ENCODE results near the gene MTIF3. TPM values are rescaled to one million over a fixed set of nuclear protein-coding genes. Genes with fewer than 3 reads are reported as not detected.

The MTIF3 gene
- total RNA-seq, 1 experiment from 2014 or later = 42.0 TPM

DNA sequence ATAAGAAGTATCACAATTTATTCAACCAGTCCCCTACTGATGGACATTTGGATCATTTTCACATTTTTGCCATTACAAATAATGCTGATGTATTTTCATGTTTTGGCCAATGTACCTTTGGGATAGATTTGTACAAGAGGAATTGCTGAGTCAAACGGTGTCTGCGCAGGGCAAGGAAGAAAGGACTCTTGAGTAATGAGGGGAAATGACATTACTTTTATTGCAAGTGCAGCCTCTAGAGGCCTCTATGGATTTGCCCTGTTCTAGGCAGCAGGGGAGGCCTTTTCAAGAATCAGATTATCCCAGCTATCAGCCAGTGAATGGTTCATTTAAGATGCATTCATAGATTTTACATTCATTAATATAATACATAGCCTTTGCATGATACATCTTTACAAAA, 58.9 kb downstream of the MTIF3 start (continued):
- TF ChIP-seq, protein P1, sequence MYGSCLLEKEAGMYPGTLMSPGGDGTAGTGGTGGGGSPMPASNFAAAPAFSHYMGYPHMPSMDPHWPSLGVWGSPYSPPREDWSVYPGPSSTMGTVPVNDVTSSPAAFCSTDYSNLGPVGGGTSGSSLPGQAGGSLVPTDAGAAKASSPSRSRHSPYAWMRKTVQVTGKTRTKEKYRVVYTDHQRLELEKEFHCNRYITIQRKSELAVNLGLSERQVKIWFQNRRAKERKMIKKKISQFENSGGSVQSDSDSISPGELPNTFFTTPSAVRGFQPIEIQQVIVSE (CRISPR knock-in tag; IDR thresholded peaks at IDR 0.05; ENCODE audit: borderline replicate concordance) = no peak
- TF ChIP-seq, protein P2, sequence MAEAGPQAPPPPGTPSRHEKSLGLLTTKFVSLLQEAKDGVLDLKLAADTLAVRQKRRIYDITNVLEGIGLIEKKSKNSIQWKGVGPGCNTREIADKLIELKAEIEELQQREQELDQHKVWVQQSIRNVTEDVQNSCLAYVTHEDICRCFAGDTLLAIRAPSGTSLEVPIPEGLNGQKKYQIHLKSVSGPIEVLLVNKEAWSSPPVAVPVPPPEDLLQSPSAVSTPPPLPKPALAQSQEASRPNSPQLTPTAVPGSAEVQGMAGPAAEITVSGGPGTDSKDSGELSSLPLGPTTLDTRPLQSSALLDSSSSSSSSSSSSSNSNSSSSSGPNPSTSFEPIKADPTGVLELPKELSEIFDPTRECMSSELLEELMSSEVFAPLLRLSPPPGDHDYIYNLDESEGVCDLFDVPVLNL (CRISPR knock-in tag; IDR thresholded peaks at IDR 0.05; ENCODE audit: borderline replicate concordance, low read depth) = no peak
- TF ChIP-seq NR3C1 (CRISPR knock-in tag; conservative IDR thresholded peaks at IDR 0.05; ENCODE audit: low read depth) = no peak
- TF ChIP-seq, protein P3, sequence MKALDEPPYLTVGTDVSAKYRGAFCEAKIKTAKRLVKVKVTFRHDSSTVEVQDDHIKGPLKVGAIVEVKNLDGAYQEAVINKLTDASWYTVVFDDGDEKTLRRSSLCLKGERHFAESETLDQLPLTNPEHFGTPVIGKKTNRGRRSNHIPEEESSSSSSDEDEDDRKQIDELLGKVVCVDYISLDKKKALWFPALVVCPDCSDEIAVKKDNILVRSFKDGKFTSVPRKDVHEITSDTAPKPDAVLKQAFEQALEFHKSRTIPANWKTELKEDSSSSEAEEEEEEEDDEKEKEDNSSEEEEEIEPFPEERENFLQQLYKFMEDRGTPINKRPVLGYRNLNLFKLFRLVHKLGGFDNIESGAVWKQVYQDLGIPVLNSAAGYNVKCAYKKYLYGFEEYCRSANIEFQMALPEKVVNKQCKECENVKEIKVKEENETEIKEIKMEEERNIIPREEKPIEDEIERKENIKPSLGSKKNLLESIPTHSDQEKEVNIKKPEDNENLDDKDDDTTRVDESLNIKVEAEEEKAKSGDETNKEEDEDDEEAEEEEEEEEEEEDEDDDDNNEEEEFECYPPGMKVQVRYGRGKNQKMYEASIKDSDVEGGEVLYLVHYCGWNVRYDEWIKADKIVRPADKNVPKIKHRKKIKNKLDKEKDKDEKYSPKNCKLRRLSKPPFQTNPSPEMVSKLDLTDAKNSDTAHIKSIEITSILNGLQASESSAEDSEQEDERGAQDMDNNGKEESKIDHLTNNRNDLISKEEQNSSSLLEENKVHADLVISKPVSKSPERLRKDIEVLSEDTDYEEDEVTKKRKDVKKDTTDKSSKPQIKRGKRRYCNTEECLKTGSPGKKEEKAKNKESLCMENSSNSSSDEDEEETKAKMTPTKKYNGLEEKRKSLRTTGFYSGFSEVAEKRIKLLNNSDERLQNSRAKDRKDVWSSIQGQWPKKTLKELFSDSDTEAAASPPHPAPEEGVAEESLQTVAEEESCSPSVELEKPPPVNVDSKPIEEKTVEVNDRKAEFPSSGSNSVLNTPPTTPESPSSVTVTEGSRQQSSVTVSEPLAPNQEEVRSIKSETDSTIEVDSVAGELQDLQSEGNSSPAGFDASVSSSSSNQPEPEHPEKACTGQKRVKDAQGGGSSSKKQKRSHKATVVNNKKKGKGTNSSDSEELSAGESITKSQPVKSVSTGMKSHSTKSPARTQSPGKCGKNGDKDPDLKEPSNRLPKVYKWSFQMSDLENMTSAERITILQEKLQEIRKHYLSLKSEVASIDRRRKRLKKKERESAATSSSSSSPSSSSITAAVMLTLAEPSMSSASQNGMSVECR (CRISPR knock-in tag; IDR thresholded peaks at IDR 0.05; ENCODE audit: borderline replicate concordance) = no peak

DNA sequence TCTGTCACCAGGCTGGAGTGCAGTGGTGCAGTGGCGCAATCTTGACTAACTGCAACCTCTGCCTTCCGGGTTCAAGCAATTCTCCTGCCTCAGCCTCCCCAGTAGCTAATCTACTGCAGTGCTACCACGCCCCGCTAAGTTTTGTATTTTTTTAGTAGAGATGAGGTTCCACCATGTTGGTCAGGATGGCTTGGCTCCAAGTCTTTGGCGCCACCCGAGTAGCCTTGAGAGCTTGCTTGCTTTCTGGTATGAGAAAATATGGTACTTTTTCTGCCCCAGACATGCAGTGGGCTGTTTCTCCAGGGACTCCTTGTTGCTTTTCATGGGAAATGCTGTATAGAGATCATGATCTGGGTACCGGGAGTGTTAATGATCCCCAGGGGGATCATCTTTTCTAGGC, 60.5 kb downstream of the MTIF3 start:
- no peak overlapping the region for H3K27ac Mint-ChIP-seq
- H3K9me3 Mint-ChIP-seq = no peaks in the 10 kb centered on the region
- CTCF ChIA-PET = interaction anchor here (0.6 to 2.0 kb wide), 4 partner anchors 16 to 611 kb away, joined by 3 to 8 read pairs (median 6); no protein-coding TSS in a partner anchor
- H3K36me3 Mint-ChIP-seq = no peaks in the 10 kb centered on the region
- DNase-seq (ENCODE audit: low spot score) = no peak
- POLR2A ChIA-PET = no interaction called here
- H3K4me1 Mint-ChIP-seq = peaks cover 15% of the 10 kb centered on the region
- no peaks in the 10 kb centered on the region for H3K27me3 Mint-ChIP-seq (ENCODE audit: low read depth)
- no peak overlapping the region for H3K4me3 Mint-ChIP-seq
- ATAC-seq = no peak
- TF ChIP-seq ZBTB21 (CRISPR knock-in tag; IDR thresholded peaks at IDR 0.05; ENCODE audit: borderline replicate concordance) (no peak), CREB1 (CRISPR knock-in tag; IDR thresholded peaks at IDR 0.05) (no peak), HMGA2 (CRISPR knock-in tag; IDR thresholded peaks at IDR 0.05) (no peak), TEAD4 (CRISPR knock-in tag; IDR thresholded peaks at IDR 0.05) (no peak), CREM (CRISPR knock-in tag; IDR thresholded peaks at IDR 0.05) (no peak), NFYB (CRISPR knock-in tag; conservative IDR thresholded peaks at IDR 0.05; ENCODE audit: low read depth) (no peak), ZNF317 (CRISPR knock-in tag; IDR thresholded peaks at IDR 0.05; ENCODE audit: borderline replicate concordance, low read depth) (no peak)

DNA sequence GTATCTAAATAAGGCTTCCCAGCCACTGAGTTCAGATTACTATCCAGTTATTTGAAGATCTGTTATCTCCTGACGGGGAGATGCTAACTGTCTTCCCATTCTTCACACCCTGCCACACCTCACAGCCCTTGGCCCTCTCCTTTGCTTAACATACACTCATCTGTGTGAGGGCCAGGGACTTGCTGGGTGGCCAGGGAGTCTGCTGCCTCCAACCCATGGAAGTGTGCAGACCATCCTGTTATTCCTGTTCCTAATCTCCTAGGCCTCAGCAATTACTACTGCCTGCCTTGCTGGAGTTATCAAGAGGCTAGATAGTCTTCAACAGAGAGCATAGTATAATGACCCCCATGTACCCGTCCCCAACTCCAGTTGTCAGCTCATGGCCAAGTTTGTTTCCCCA, 62.1 kb downstream of the MTIF3 start:
- ATAC-seq = no peak
- ChIA-PET POLR2A (no interaction called here), CTCF (interaction anchor here (0.6 to 2.0 kb wide), 2 partner anchors 26 to 37 kb away, joined by 3 to 8 read pairs; no protein-coding TSS in a partner anchor)
- Mint-ChIP-seq H3K27ac (no peak overlapping the region), H3K4me3 (no peak overlapping the region), H3K4me1 (peaks cover 18% of the 10 kb centered on the region), H3K9me3 (no peaks in the 10 kb centered on the region), H3K36me3 (no peaks in the 10 kb centered on the region), H3K27me3 (ENCODE audit: low read depth) (no peaks in the 10 kb centered on the region)
- no peak for DNase-seq (ENCODE audit: low spot score)
- TF ChIP-seq, protein P4, sequence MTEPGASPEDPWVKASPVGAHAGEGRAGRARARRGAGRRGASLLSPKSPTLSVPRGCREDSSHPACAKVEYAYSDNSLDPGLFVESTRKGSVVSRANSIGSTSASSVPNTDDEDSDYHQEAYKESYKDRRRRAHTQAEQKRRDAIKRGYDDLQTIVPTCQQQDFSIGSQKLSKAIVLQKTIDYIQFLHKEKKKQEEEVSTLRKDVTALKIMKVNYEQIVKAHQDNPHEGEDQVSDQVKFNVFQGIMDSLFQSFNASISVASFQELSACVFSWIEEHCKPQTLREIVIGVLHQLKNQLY (CRISPR knock-in tag; IDR thresholded peaks at IDR 0.05) = no peak
- TF ChIP-seq SP1 (CRISPR knock-in tag; conservative IDR thresholded peaks at IDR 0.05) (no peak), MYBL2 (CRISPR knock-in tag; IDR thresholded peaks at IDR 0.05) (no peak)
- TF ChIP-seq, protein P5, sequence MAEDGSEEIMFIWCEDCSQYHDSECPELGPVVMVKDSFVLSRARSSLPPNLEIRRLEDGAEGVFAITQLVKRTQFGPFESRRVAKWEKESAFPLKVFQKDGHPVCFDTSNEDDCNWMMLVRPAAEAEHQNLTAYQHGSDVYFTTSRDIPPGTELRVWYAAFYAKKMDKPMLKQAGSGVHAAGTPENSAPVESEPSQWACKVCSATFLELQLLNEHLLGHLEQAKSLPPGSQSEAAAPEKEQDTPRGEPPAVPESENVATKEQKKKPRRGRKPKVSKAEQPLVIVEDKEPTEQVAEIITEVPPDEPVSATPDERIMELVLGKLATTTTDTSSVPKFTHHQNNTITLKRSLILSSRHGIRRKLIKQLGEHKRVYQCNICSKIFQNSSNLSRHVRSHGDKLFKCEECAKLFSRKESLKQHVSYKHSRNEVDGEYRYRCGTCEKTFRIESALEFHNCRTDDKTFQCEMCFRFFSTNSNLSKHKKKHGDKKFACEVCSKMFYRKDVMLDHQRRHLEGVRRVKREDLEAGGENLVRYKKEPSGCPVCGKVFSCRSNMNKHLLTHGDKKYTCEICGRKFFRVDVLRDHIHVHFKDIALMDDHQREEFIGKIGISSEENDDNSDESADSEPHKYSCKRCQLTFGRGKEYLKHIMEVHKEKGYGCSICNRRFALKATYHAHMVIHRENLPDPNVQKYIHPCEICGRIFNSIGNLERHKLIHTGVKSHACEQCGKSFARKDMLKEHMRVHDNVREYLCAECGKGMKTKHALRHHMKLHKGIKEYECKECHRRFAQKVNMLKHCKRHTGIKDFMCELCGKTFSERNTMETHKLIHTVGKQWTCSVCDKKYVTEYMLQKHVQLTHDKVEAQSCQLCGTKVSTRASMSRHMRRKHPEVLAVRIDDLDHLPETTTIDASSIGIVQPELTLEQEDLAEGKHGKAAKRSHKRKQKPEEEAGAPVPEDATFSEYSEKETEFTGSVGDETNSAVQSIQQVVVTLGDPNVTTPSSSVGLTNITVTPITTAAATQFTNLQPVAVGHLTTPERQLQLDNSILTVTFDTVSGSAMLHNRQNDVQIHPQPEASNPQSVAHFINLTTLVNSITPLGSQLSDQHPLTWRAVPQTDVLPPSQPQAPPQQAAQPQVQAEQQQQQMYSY (CRISPR knock-in tag; IDR thresholded peaks at IDR 0.05) = no peak
- TF ChIP-seq, protein P3 (CRISPR knock-in tag; IDR thresholded peaks at IDR 0.05; ENCODE audit: borderline replicate concordance) = no peak
